ENCODE data around the gene CTDSPL. TPM values are rescaled to one million over a fixed set of nuclear protein-coding genes. Genes with fewer than 3 reads are reported as not detected.
"Not testable (repeated sequence)": the region's sequence is repeated elsewhere in the genome, so short reads cannot be mapped to it uniquely, and the experiment has no call there.

Gene CTDSPL
- polyA plus RNA-seq (2013): 21.7 TPM

GRCh38 chr3:37861620-37862041, at the start of gene CTDSPL:
CTDSPL (plus strand) TSS chr3:37861880; CDS start chr3:37862200, 320 bp downstream.
- Histone ChIP-seq H3K4me3 (ENCODE audit: control insufficient read depth in 1 of 7, extremely low read depth in 1 of 7, insufficient read depth in 4 of 7, low read depth in 2 of 7, low read length in 6 of 7) (peak within 1 kb of the TSS; percentile 66 to 92 (median 77)), H3K9me3 (ENCODE audit: control extremely low read depth in 1 of 5, control insufficient read depth in 4 of 5, insufficient read depth in 2 of 5, low read depth in 1 of 5, low read length in 4 of 5) (no peaks in the 10 kb centered on the region), H3K27ac (ENCODE audit: insufficient read depth in 1 of 2, low read depth in 1 of 2, low read length in 2 of 2, poor library complexity in 1 of 2, severe bottlenecking in 2 of 2) (peak within 1 kb of the TSS in 1 of 2 experiments; percentile 65), H3K36me3 (ENCODE audit: control insufficient read depth in 4 of 4, insufficient read depth in 4 of 4, low read length in 3 of 4) (no peaks in the 10 kb centered on the region), H3K4me1 (ENCODE audit: control extremely low read depth in 1 of 4, control insufficient read depth in 4 of 4, insufficient read depth in 4 of 4, low read length in 3 of 4) (peaks cover 0 to 43% (median 34%) of the 10 kb centered on the region in 4 experiments), H3K27me3 (replicated peaks in 2 of 5; ENCODE audit: control insufficient read depth in 4 of 5, insufficient read depth in 5 of 5, low read length in 4 of 5) (no peaks in the 10 kb centered on the region)
- ChIA-PET CTCF (no interaction called here), POLR2A (interaction anchor here (0.6 to 0.7 kb wide), 2 partner anchors 38 to 106 kb away, joined by 4 to 5 read pairs; no protein-coding TSS in a partner anchor)
- peak in 2 of 3 donors; percentile 27 to 49 for DNase-seq
- WGBS (ENCODE audit: insufficient coverage): 0% methylated on average over 21 of the region's 57 CpGs

- ChIA-PET POLR2A (no interaction called here), CTCF (interaction anchor here (0.5 to 2.3 kb wide), 3 partner anchors 9 to 34 kb away, joined by 3 to 5 read pairs (median 3); no protein-coding TSS in a partner anchor)
- H3K9me3 ChIP-seq (ENCODE audit: control extremely low read depth in 1 of 5, control insufficient read depth in 4 of 5, insufficient read depth in 2 of 5, low read depth in 1 of 5, low read length in 4 of 5): no peaks in the 10 kb centered on the region
- peaks cover 0 to 58% (median 19%) of the 10 kb centered on the region in 4 experiments for H3K36me3 ChIP-seq (ENCODE audit: control insufficient read depth in 4 of 4, insufficient read depth in 4 of 4, low read length in 3 of 4)
- H3K27me3 ChIP-seq (replicated peaks in 2 of 5; ENCODE audit: control insufficient read depth in 4 of 5, insufficient read depth in 5 of 5, low read length in 4 of 5): no peaks in the 10 kb centered on the region
- DNase-seq: no peak
- 100% methylated on average over 4 of the region's 4 CpGs for WGBS (ENCODE audit: insufficient coverage)
- no peak overlapping the region for H3K27ac ChIP-seq (ENCODE audit: insufficient read depth in 1 of 2, low read depth in 1 of 2, low read length in 2 of 2, poor library complexity in 1 of 2, severe bottlenecking in 2 of 2)
- H3K4me1 ChIP-seq (ENCODE audit: control extremely low read depth in 1 of 4, control insufficient read depth in 4 of 4, insufficient read depth in 4 of 4, low read length in 3 of 4): peaks cover 0 to 7% (median 2%) of the 10 kb centered on the region in 4 experiments
- H3K4me3 ChIP-seq (ENCODE audit: control insufficient read depth in 1 of 7, extremely low read depth in 1 of 7, insufficient read depth in 4 of 7, low read depth in 2 of 7, low read length in 6 of 7): no peak overlapping the region
Observed at GRCh38 chr3:37812499-37812896, 49.2 kb upstream of the CTDSPL start.

- POLR2A ChIA-PET: no interaction called here
- Histone ChIP-seq H3K4me1 (ENCODE audit: control extremely low read depth in 1 of 4, control insufficient read depth in 4 of 4, insufficient read depth in 4 of 4, low read length in 3 of 4) (peaks cover 0 to 7% (median 2%) of the 10 kb centered on the region in 4 experiments), H3K9me3 (ENCODE audit: control extremely low read depth in 1 of 5, control insufficient read depth in 4 of 5, insufficient read depth in 2 of 5, low read depth in 1 of 5, low read length in 4 of 5) (no peaks in the 10 kb centered on the region), H3K27ac (ENCODE audit: insufficient read depth in 1 of 2, low read depth in 1 of 2, low read length in 2 of 2, poor library complexity in 1 of 2, severe bottlenecking in 2 of 2) (no peak overlapping the region), H3K27me3 (replicated peaks in 2 of 5; ENCODE audit: control insufficient read depth in 4 of 5, insufficient read depth in 5 of 5, low read length in 4 of 5) (no peaks in the 10 kb centered on the region), H3K36me3 (ENCODE audit: control insufficient read depth in 4 of 4, insufficient read depth in 4 of 4, low read length in 3 of 4) (peaks cover 0 to 50% (median 19%) of the 10 kb centered on the region in 4 experiments), H3K4me3 (ENCODE audit: control insufficient read depth in 1 of 7, extremely low read depth in 1 of 7, insufficient read depth in 4 of 7, low read depth in 2 of 7, low read length in 6 of 7) (no peak overlapping the region)
- WGBS (ENCODE audit: insufficient coverage): no CpG with 5 or more reads among the region's 1 CpG
- CTCF ChIA-PET: interaction anchor here (1.0 kb wide), 1 partner anchor 9 kb away, joined by 3 read pairs; no protein-coding TSS in a partner anchor
- peak in 2 of 3 donors; percentile 14 to 19 for DNase-seq
Observed at GRCh38 chr3:37813403-37813802, 48.3 kb upstream of the CTDSPL start.

GRCh38 chr3:37814547-37814946, 47.1 kb upstream of the CTDSPL start:
- Histone ChIP-seq H3K9me3 (ENCODE audit: control extremely low read depth in 1 of 5, control insufficient read depth in 4 of 5, insufficient read depth in 2 of 5, low read depth in 1 of 5, low read length in 4 of 5) (no peaks in the 10 kb centered on the region), H3K4me3 (ENCODE audit: control insufficient read depth in 1 of 7, extremely low read depth in 1 of 7, insufficient read depth in 4 of 7, low read depth in 2 of 7, low read length in 6 of 7) (no peak overlapping the region), H3K27me3 (replicated peaks in 2 of 5; ENCODE audit: control insufficient read depth in 4 of 5, insufficient read depth in 5 of 5, low read length in 4 of 5) (no peaks in the 10 kb centered on the region), H3K27ac (ENCODE audit: insufficient read depth in 1 of 2, low read depth in 1 of 2, low read length in 2 of 2, poor library complexity in 1 of 2, severe bottlenecking in 2 of 2) (no peak overlapping the region), H3K36me3 (ENCODE audit: control insufficient read depth in 4 of 4, insufficient read depth in 4 of 4, low read length in 3 of 4) (peaks cover 4 to 54% (median 22%) of the 10 kb centered on the region in 4 experiments), H3K4me1 (ENCODE audit: control extremely low read depth in 1 of 4, control insufficient read depth in 4 of 4, insufficient read depth in 4 of 4, low read length in 3 of 4) (peaks cover 0 to 7% (median 2%) of the 10 kb centered on the region in 4 experiments)
- no CpG with 5 or more reads among the region's 2 CpGs for WGBS (ENCODE audit: insufficient coverage)
- ChIA-PET POLR2A (no interaction called here), CTCF (interaction anchor here (0.6 to 2.1 kb wide), 6 partner anchors 11 to 521 kb away, joined by 3 to 5 read pairs (median 4); no protein-coding TSS in a partner anchor)
- DNase-seq: peak in 2 of 3 donors; percentile 33 to 44

GRCh38 chr3:37815156-37815555, 46.5 kb upstream of the CTDSPL start:
- H3K9me3 ChIP-seq (ENCODE audit: control extremely low read depth in 1 of 5, control insufficient read depth in 4 of 5, insufficient read depth in 2 of 5, low read depth in 1 of 5, low read length in 4 of 5); DNase-seq; H3K4me3 ChIP-seq (ENCODE audit: control insufficient read depth in 1 of 7, extremely low read depth in 1 of 7, insufficient read depth in 4 of 7, low read depth in 2 of 7, low read length in 6 of 7); H3K27ac ChIP-seq (ENCODE audit: insufficient read depth in 1 of 2, low read depth in 1 of 2, low read length in 2 of 2, poor library complexity in 1 of 2, severe bottlenecking in 2 of 2); H3K27me3 ChIP-seq (replicated peaks in 2 of 5; ENCODE audit: control insufficient read depth in 4 of 5, insufficient read depth in 5 of 5, low read length in 4 of 5); H3K4me1 ChIP-seq (ENCODE audit: control extremely low read depth in 1 of 4, control insufficient read depth in 4 of 4, insufficient read depth in 4 of 4, low read length in 3 of 4); POLR2A ChIA-PET: not testable (repeated sequence)
- peaks cover 10 to 55% (median 21%) of the 10 kb centered on the region in 4 experiments for H3K36me3 ChIP-seq (ENCODE audit: control insufficient read depth in 4 of 4, insufficient read depth in 4 of 4, low read length in 3 of 4)
- CTCF ChIA-PET: interaction anchor here (0.8 to 2.1 kb wide), 8 partner anchors 10 to 508 kb away, joined by 3 to 5 read pairs (median 4); no protein-coding TSS in a partner anchor
- 98% methylated on average over 9 of the region's 9 CpGs for WGBS (ENCODE audit: insufficient coverage)

- Histone ChIP-seq H3K4me3 (ENCODE audit: control insufficient read depth in 1 of 7, extremely low read depth in 1 of 7, insufficient read depth in 4 of 7, low read depth in 2 of 7, low read length in 6 of 7) (no peak overlapping the region), H3K36me3 (ENCODE audit: control insufficient read depth in 4 of 4, insufficient read depth in 4 of 4, low read length in 3 of 4) (peaks cover 10 to 58% (median 22%) of the 10 kb centered on the region in 4 experiments), H3K27ac (ENCODE audit: insufficient read depth in 1 of 2, low read depth in 1 of 2, low read length in 2 of 2, poor library complexity in 1 of 2, severe bottlenecking in 2 of 2) (no peak overlapping the region), H3K4me1 (ENCODE audit: control extremely low read depth in 1 of 4, control insufficient read depth in 4 of 4, insufficient read depth in 4 of 4, low read length in 3 of 4) (peaks cover 0 to 7% (median 2%) of the 10 kb centered on the region in 4 experiments), H3K9me3 (ENCODE audit: control extremely low read depth in 1 of 5, control insufficient read depth in 4 of 5, insufficient read depth in 2 of 5, low read depth in 1 of 5, low read length in 4 of 5) (no peaks in the 10 kb centered on the region), H3K27me3 (replicated peaks in 2 of 5; ENCODE audit: control insufficient read depth in 4 of 5, insufficient read depth in 5 of 5, low read length in 4 of 5) (no peaks in the 10 kb centered on the region)
- CTCF ChIA-PET: interaction anchor here (0.7 to 1.7 kb wide), 7 partner anchors 15 to 506 kb away, joined by 3 to 5 read pairs (median 3); no protein-coding TSS in a partner anchor
- POLR2A ChIA-PET: no interaction called here
- no CpG with 5 or more reads among the region's 2 CpGs for WGBS (ENCODE audit: insufficient coverage)
- no peak for DNase-seq
Observed at GRCh38 chr3:37816271-37816670, 45.4 kb upstream of the CTDSPL start.

- POLR2A ChIA-PET: no interaction called here
- no peaks in the 10 kb centered on the region for H3K4me1 ChIP-seq (ENCODE audit: control extremely low read depth in 1 of 4, control insufficient read depth in 4 of 4, insufficient read depth in 4 of 4, low read length in 3 of 4)
- peaks cover 10 to 53% (median 22%) of the 10 kb centered on the region in 4 experiments for H3K36me3 ChIP-seq (ENCODE audit: control insufficient read depth in 4 of 4, insufficient read depth in 4 of 4, low read length in 3 of 4)
- 100% methylated on average over 2 of the region's 3 CpGs for WGBS (ENCODE audit: insufficient coverage)
- H3K9me3 ChIP-seq (ENCODE audit: control extremely low read depth in 1 of 5, control insufficient read depth in 4 of 5, insufficient read depth in 2 of 5, low read depth in 1 of 5, low read length in 4 of 5): no peaks in the 10 kb centered on the region
- no peaks in the 10 kb centered on the region for H3K27me3 ChIP-seq (replicated peaks in 2 of 5; ENCODE audit: control insufficient read depth in 4 of 5, insufficient read depth in 5 of 5, low read length in 4 of 5)
- H3K27ac ChIP-seq (ENCODE audit: insufficient read depth in 1 of 2, low read depth in 1 of 2, low read length in 2 of 2, poor library complexity in 1 of 2, severe bottlenecking in 2 of 2): no peak overlapping the region
- no peak overlapping the region for H3K4me3 ChIP-seq (ENCODE audit: control insufficient read depth in 1 of 7, extremely low read depth in 1 of 7, insufficient read depth in 4 of 7, low read depth in 2 of 7, low read length in 6 of 7)
- CTCF ChIA-PET: no interaction called here
- no peak for DNase-seq
Observed at GRCh38 chr3:37819591-37819990, 42.1 kb upstream of the CTDSPL start.

Data from common myeloid progenitor, CD34-positive (primary cell).